IPS DF 6.9 (cell line): Measurements from ENCODE around the gene ERVK3-1.
"Not testable (repeated sequence)": the region's sequence is repeated elsewhere in the genome, so short reads cannot be mapped to it uniquely, and the experiment has no call there.

Source experiments
- DNase-seq: peaks from one replicate; pipeline ENCODE4 v3.0.0-alpha.2; 2013; ENCODE audit warnings: low read depth, low spot score
- H3K27ac ChIP-seq: one replicate; pipeline ENCODE4 v1.5.1; 2013; ENCODE audit warnings: low read length, control low read depth
- H3K27me3 ChIP-seq: 2 replicates; pipeline ENCODE4 v1.6.1; 2013; ENCODE audit warnings: mild to moderate bottlenecking, low read length; ENCODE audit not compliant: control insufficient read depth, insufficient read depth
- H3K36me3 ChIP-seq: 2 replicates; pipeline ENCODE4 v1.6.1; 2013; ENCODE audit warnings: low read length; ENCODE audit not compliant: control insufficient read depth, insufficient read depth
- H3K4me1 ChIP-seq: 2 replicates; pipeline ENCODE4 v1.6.1; 2013; ENCODE audit warnings: low read length; ENCODE audit not compliant: control insufficient read depth, insufficient read depth
- H3K4me3 ChIP-seq: 2 replicates; pipeline ENCODE4 v1.5.1; 2013; ENCODE audit warnings: mild to moderate bottlenecking, low read length
- H3K9me3 ChIP-seq: 2 replicates; pipeline ENCODE4 v1.6.1; 2013; ENCODE audit warnings: low read length, inconsistent platforms; ENCODE audit not compliant: control insufficient read depth, insufficient read depth
- WGBS: extraction: QIAGEN DNeasy Blood & Tissue Kit; methylation state at CpG from one replicate; pipeline ENCODE4 v1.1.7; 2013; ENCODE audit warnings: mixed read lengths, missing lambda C conversion rate; ENCODE audit not compliant: insufficient read length, insufficient coverage; 5-methylcytosine and 5-hydroxymethylcytosine counted together

ERVK3-1 gene

DNA sequence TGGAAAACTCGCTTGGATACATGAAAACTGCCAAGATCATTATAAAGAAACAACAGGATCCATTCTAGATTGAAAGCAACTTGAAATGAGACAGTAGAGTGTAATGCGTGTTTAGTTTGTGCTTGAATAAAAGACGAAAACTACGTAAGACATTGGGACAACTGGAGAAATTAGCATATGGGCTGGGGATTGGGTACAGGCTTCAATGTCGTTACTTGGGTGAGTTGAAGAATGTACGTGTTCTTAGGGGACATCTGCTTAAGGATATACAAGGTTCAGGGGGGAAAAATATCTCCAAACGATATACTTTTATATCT is 471 bp upstream of the ERVK3-1 start:
- Histone ChIP-seq H3K4me3 (peak overlapping the region; percentile 79; the same call in 1 of the 2 replicates), H3K27ac (no peak overlapping the region), H3K36me3 (peaks cover 5% of the 10 kb centered on the region; the same call in 1 of the 2 replicates), H3K27me3 (no peaks in the 10 kb centered on the region), H3K4me1 (no peaks in the 10 kb centered on the region), H3K9me3 (no peaks in the 10 kb centered on the region)
- whole genome bisulfite sequencing: no CpG with 5 or more reads among the region's 7 CpGs
- DNase-seq: no peak

DNA sequence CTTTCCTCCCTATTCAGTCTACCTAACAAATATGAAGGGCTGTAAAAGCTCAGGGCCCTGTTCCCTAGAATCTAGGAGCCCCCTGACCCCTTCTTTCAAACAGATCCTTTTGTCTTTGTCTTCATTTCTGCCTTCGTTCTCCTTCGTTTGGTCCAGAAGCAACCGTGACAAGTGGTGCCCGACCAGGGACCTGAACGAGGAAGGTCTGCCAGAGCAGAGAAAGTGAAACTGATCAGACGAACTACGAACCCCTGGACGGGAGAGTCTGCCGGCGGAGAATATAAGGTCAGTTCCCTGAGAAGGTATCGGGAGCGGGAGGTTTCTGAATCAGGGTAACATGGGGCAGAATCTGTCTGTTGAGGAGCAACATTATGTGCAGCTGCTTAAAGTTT is 751 bp downstream of the ERVK3-1 start:
- Histone ChIP-seq H3K27ac (no peak overlapping the region), H3K36me3 (peaks cover 5% of the 10 kb centered on the region; the same call in 1 of the 2 replicates), H3K4me1 (no peaks in the 10 kb centered on the region), H3K9me3 (no peaks in the 10 kb centered on the region), H3K4me3 (peak overlapping the region; percentile 79; the same call in 1 of the 2 replicates), H3K27me3 (no peaks in the 10 kb centered on the region)
- no peak for DNase-seq
- WGBS: no CpG with 5 or more reads among the region's 12 CpGs

DNA sequence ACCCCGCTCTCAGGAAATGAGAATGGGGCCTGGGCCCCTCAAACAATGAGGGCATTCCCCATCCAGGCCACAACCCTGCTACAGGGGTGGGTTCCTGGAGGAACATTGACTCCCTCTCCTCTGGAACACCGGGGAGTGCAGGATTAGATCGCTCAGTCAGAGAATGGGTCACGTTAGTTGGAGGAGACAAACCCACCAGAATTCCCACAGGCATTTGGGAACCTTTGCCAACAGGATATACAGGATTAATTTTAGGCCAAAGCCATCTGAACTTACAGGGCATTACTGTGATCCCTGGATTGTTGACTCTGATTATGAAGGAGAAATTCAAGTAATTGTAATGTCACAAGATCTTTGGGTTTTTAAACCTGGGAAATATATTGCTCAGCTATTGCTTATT is 2.6 kb downstream of the ERVK3-1 start:
- DNase-seq: no peak
- no peak overlapping the region for H3K4me3 ChIP-seq
- WGBS: no CpG with 5 or more reads among the region's 4 CpGs
- H3K27ac ChIP-seq: no peak overlapping the region
- H3K9me3 ChIP-seq: no peaks in the 10 kb centered on the region
- H3K36me3 ChIP-seq: peaks cover 6% of the 10 kb centered on the region
- no peaks in the 10 kb centered on the region; the same call in 1 of the 2 replicates for H3K27me3 ChIP-seq
- no peaks in the 10 kb centered on the region for H3K4me1 ChIP-seq

DNA sequence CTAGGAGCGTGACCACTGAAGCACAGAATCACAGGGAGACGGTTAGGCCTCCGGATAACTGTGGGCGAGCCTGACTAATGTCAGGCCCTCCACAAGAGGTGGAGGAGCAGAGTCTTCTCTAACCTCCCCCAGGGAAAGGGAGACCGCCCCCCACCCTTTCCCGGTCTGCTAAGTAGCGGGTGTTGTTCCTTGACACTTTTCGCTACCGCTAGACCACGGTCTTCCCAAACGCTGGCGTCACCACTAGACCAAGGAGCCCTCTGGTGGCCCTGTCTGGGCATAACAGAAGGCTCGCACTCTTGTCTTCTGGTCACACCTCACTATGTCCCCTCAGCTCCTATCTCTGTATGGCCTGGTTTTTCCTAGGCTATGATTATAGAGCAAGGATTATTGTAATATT is 5.5 kb downstream of the ERVK3-1 start:
- H3K27me3 ChIP-seq, H3K27ac ChIP-seq, H3K36me3 ChIP-seq, DNase-seq, H3K4me1 ChIP-seq, H3K4me3 ChIP-seq, H3K9me3 ChIP-seq: not testable (repeated sequence)
- no CpG with 5 or more reads among the region's 13 CpGs for WGBS

DNA sequence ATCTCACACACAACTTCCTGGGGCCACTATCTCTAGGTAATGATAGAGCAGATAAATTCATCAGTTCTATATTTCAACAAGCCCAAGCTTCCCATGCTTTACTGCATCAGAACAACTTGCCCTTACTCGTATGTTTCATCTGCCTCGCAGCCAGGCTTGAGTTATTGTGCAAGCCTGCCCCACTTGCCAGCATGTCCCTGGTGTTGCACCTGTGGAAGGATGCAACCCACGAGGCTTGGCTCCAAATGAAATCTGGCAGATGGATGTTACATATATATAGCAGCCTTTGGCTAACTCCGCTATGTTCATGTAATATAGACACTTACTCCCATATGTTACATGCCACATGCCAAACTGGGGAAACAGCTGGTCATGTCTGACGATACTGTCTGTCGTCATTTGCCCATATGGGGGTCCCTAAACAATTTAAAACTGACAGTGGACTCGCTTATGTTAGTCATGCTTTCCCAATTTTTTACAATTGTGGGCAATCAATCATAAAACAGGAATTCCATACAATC is 6.2 kb downstream of the ERVK3-1 start:
- no peaks in the 10 kb centered on the region for H3K4me1 ChIP-seq
- WGBS: no CpG with 5 or more reads among the region's 7 CpGs
- H3K36me3 ChIP-seq: peaks cover 6% of the 10 kb centered on the region
- H3K4me3 ChIP-seq: no peak overlapping the region
- DNase-seq: no peak
- no peaks in the 10 kb centered on the region for H3K9me3 ChIP-seq
- no peak overlapping the region for H3K27ac ChIP-seq
- H3K27me3 ChIP-seq: no peaks in the 10 kb centered on the region; the same call in 1 of the 2 replicates

DNA sequence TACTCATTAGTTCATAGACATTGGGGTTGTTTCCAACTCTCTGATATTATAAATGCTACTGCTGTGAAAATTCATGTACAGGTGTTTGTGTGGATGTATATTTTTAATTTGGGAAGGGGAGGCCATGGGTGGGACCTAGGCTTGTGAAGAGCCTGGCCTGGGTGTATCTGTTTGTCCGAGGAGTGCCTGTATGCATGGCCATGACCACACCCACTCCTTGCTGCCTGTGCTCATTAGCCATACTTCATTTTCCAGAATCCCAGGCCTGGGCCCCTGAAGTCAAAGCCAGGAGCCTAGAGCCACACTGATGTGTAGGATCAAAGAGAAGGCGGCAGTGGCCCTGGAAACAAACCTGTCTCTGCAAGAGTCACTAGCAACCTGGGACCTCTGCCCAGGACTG is 10.4 kb downstream of the ERVK3-1 start:
- no peaks in the 10 kb centered on the region; the same call in 1 of the 2 replicates for H3K27me3 ChIP-seq
- no peak overlapping the region for H3K27ac ChIP-seq
- DNase-seq: no peak
- no CpG with 5 or more reads among the region's 2 CpGs for WGBS
- H3K4me3 ChIP-seq: no peak overlapping the region
- H3K9me3 ChIP-seq: no peaks in the 10 kb centered on the region
- H3K4me1 ChIP-seq: no peaks in the 10 kb centered on the region
- peaks cover 6% of the 10 kb centered on the region for H3K36me3 ChIP-seq

DNA sequence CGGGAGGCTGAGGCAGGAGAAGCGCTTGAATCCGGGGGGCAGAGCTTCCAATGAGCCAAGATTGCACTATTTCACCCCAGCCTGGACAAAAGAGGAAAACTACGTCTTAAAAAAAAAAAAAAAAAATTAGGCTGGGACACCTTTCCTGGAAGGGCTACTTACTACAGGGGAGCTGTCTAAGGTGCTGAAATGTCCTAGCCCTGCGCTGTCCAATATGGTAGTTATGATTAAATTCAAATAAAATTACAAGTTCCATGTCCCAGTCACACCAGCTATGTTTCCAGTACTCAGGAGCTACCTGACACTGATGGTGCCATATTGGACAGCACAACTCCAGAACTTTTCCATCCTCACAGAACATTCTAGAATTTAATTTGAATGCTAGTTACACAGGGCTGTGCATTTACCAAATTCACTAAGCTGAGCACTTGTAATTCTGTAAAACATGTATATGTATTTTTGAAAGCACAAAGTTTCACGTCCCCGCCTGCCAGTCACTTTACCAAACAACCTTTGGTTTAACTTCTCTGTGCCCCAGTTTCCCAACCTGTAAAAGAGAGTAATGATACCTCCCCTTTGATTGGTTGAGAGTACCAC is 12.4 kb downstream of the ERVK3-1 start:
- no peak for DNase-seq
- Histone ChIP-seq H3K36me3 (no peaks in the 10 kb centered on the region; the same call in 1 of the 2 replicates), H3K4me1 (no peaks in the 10 kb centered on the region), H3K4me3 (no peak overlapping the region), H3K27ac (no peak overlapping the region), H3K9me3 (no peaks in the 10 kb centered on the region), H3K27me3 (no peaks in the 10 kb centered on the region)
- no CpG with 5 or more reads among the region's 7 CpGs for WGBS

DNA sequence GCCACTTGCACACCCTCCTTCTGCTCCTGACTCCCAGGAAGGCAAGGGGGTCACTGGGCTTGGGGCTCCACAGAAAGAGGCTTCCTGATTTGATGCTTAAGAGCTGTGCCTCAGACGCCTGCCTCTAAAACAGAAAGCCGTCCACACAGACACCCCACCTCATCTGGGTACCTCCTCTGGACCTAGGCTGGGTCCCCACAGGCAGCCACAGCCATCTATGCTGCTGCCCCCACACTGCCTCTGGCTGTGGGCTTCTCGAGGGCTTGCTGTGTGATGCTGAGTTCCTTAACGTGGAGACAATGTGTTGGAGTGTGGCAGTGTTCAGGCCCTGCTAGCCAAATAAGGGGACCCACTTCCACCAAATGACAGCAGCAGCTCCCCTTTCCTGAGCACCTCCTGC is 13.1 kb downstream of the ERVK3-1 start:
- Histone ChIP-seq H3K9me3 (no peaks in the 10 kb centered on the region), H3K27me3 (no peaks in the 10 kb centered on the region), H3K27ac (no peak overlapping the region), H3K4me3 (no peak overlapping the region), H3K36me3 (no peaks in the 10 kb centered on the region; the same call in 1 of the 2 replicates), H3K4me1 (no peaks in the 10 kb centered on the region)
- no CpG with 5 or more reads among the region's 4 CpGs for WGBS
- no peak for DNase-seq

DNA sequence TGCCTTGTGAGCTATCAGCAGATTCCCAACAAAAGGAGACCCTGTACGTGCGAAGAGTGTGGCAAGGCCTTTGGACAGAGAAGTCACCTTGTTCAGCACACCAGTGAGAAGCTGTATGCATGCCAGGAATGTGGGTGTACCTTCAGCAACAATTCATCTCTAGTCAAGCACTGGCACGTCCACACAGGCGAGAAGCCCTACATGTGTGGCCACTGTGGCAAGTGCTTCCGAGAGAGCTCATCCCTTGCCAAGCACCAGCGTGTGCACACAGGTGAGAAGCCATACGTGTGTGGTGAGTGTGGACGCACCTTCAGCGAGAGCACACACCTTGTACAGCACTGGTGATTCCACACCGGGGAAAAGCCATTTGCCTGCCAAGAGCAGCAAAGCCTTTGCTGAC is 14.1 kb downstream of the ERVK3-1 start:
- DNase-seq: no peak
- H3K36me3 ChIP-seq: no peaks in the 10 kb centered on the region; the same call in 1 of the 2 replicates
- no peaks in the 10 kb centered on the region for H3K9me3 ChIP-seq
- no peak overlapping the region for H3K4me3 ChIP-seq
- no peak overlapping the region for H3K27ac ChIP-seq
- no CpG with 5 or more reads among the region's 10 CpGs for WGBS
- no peaks in the 10 kb centered on the region for H3K4me1 ChIP-seq
- no peaks in the 10 kb centered on the region for H3K27me3 ChIP-seq

DNA sequence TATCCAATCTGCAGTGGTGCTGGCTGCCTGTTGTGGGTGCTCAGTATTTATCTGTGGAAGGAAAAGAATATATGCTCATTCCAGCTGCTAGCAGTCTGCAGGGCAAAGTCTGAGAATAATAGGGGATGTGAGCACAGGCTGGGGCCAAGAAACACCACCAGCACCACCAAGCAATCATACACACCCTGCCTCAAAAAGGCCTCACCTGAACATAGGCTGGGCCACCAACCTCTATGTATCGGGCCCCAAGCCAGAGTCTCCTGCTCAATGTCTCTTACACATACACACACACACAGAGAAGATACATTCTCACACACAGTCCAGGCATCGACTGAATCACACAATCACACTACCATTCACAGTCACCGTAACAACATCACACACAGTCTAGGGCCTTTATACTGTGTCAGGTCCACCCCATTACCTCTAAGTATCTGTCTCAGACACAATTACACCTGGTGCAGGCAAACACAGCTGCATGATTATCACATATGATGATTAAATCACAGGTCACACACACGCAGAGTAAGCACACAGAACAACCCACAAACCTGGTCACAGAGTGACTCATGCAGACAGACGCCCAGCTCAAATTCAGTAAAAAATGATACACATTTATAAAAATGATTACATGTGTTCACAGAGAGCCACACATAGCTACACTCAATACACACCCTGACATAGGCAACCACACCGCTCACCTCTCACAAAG is 20.3 kb downstream of the ERVK3-1 start:
- Histone ChIP-seq H3K4me3 (no peak overlapping the region), H3K27me3 (no peaks in the 10 kb centered on the region), H3K27ac (no peak overlapping the region), H3K36me3 (no peaks in the 10 kb centered on the region), H3K4me1 (no peaks in the 10 kb centered on the region), H3K9me3 (no peaks in the 10 kb centered on the region)
- no CpG with 5 or more reads among the region's 6 CpGs for WGBS
- DNase-seq: no peak
